ENCODE measurements around the gene VDAC1.
"Not testable (repeated sequence)": the region's sequence is repeated elsewhere in the genome, so short reads cannot be mapped to it uniquely, and the experiment has no call there.

The VDAC1 gene

GRCh38 chr5:133995341-133995740, 9.4 kb downstream of the VDAC1 start:
- DNase-seq (ENCODE audit: low spot score) = no peak

DNA sequence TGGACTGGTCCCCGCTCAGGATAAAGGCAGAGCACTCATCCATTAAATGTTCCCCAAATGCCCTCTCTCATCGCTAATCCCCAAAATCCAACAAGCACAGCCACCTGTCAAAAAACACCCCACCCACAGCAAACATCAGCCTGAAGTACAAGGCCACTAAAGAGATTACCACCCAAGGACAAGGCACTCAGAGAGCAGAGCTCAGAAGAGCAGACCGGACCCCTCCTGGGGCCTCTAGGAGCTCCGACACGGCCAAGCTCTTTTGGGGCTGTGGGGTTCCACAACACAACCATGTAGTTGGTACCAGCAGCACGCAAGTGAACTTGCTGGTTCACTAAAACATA, 9.8 kb downstream of the VDAC1 start:
- no peak for DNase-seq (ENCODE audit: low spot score)

GRCh38 chr5:133994297-133994989, 10.3 kb downstream of the VDAC1 start:
- DNase-seq (ENCODE audit: low spot score) = no peak

- DNase-seq (ENCODE audit: low spot score) = no peak
Measured at GRCh38 chr5:133993185-133993936, 11.4 kb downstream of the VDAC1 start.

DNA sequence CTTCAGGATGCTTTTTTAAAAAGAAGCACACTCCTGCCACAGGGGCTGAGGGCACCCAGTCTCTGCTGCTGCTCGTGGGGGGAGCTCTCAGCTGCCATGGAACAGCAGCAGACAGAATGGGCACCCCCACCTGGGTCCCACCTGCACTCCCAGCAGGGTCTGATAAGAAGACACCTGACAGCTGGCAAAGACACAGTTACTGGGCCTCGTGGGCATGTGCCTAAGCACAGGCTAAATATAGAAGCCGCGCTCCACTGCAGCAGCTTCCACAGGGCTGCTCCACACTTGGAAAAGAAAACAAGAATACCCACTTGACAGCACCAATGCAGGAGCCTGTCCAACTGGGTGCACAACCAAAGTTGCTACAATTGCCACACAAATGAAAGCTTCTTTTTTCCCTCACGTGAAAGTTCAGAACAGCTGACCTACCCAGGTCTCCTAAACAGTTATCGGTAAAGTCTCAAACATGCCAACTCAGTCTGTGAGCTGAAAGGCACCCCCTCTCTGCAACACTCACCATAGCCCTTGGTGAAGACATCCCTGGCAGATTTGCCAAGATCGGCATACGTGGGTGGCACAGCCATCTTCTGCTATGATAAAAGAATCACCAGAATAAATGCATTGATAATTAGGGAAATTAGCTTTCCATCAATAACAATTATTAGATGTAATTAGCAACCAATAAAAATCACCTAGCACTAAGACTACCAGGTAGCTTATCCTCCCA, 12.2 kb downstream of the VDAC1 start:
- DNase-seq (ENCODE audit: low spot score) = no peak

GRCh38 chr5:133991171-133991910, 13.4 kb downstream of the VDAC1 start:
- DNase-seq (ENCODE audit: low spot score) = no peak

GRCh38 chr5:133990396-133990795, 14.4 kb downstream of the VDAC1 start:
- no peak for DNase-seq (ENCODE audit: low spot score)

DNA sequence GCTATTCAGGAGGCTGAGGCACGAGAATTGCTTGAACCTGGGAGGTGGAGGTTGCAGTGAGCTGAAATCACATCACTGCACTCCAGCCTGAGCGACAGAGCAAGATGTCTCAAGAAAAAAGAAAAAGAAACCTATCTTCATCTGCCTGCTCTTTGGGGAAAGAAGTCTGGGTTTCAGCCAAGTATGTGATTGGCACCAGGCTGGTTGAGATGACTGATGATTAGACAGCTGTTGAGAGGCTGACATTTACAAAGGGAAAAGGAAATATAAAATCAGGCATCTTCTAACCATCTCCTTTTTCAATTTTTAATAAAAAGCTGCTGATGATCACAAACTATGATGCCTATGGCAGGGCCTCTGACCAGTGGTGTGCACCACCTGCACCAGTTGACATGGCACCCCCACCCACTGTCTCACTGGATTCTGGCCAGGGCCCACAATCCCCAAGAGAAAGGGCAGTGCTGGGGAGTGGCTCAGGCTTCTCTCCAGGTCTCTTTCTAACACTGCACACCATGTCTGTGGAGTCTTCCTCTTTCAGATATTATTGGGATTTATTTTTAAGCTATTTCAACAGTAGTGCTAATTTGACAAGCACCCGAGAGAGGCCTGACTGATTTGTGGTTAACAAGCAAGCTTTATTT, 19.1 kb downstream of the VDAC1 start:
- DNase-seq (ENCODE audit: low spot score) = no peak

- DNase-seq (ENCODE audit: low spot score) = no peak
Measured at GRCh38 chr5:133983674-133984073, 21.1 kb downstream of the VDAC1 start.

DNA sequence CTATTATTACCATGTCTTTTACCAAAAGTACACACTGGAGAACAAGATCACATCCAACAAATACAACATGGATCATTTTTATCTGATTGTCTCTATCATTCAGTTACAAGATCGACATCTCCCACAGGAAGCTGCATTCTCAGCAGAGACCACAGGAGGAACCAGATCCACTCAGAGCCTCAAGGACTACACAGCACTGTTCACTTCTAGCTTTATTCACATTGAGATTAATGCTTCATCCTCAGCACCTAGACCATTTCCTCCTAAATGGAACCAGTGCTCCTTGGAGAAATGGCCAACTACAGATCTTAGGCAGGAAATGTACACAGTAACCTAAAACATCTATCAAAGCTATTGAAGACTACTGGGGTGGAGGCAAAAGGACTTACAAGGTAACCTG, 23.1 kb downstream of the VDAC1 start:
- no peak for DNase-seq (ENCODE audit: low spot score)

DNA sequence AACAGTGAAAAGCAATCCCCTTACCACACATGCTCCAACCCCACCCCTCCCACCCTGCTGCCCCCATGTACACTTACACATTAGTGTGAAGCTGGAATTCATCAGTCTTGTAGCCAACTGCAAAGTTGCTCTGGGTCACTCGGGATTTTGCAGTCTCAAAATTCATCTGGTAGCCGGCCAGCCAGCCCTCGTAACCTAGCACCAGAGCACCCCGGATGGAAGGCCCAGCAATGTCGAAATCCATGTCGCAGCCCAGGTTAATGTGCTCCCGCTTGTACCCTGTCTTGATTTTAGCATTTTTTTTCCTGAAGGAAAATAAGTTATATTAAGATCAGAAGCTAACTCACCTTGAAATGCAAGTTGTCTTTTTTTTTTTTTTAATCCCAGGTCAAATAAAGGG, 24.1 kb downstream of the VDAC1 start:
- DNase-seq (ENCODE audit: low spot score) = no peak

GRCh38 chr5:133978943-133979342, 25.8 kb downstream of the VDAC1 start:
- no peak for DNase-seq (ENCODE audit: low spot score)

DNA sequence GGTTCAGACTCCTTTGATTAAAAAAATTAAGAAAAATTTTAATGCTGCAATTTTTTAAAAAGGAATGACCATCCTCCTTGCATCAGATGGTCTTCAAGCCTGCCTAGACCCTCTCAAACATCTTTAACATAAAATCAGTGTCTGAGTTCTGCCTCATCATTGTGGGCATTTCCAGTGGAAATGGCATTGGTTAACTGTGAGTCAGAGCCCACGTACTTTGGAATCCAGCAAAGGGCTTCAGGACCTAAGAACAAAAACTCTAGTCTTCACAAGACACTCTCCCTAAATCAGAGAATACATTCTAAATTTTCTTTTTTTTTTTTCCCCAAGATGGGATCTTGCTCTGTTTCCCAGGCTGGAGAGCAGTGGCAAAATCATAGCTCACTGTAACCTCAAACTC, 26.9 kb downstream of the VDAC1 start:
- DNase-seq (ENCODE audit: low spot score) = no peak

GRCh38 chr5:133977161-133977787, 27.5 kb downstream of the VDAC1 start:
- no peak for DNase-seq (ENCODE audit: low spot score)

DNA sequence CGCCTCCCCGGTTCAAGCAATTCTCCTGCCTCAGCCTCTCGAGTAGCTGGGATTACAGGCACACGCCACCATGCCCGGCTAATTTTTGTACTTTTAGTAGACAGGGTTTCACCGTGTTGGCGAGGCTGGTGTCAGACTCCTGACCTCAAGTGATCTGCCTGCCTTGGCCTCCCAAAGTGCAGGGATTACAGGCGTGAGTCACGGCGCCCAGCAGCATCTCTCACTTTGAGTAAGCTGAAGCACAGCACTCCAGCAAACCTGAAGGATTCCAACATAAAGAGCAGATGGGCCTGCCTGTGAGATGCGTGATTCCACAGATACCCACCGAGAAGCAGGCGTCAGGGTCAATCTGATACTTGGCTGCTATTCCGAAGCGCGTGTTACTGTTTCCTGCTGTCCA, 29.2 kb downstream of the VDAC1 start:
- not testable (repeated sequence) for DNase-seq (ENCODE audit: low spot score)

- no peak for DNase-seq (ENCODE audit: low spot score)
Measured at GRCh38 chr5:133974142-133974541, 30.6 kb downstream of the VDAC1 start.

GRCh38 chr5:133970325-133970909, 34.4 kb downstream of the VDAC1 start:
- DNase-seq (ENCODE audit: low spot score) = no peak

GRCh38 chr5:133969654-133970324, 35.0 kb downstream of the VDAC1 start:
- DNase-seq (ENCODE audit: low spot score) = peak; percentile 47

- peak; percentile 75 for DNase-seq (ENCODE audit: low spot score)
Measured at GRCh38 chr5:133968204-133968980, 36.4 kb downstream of the VDAC1 start, which contains the start of gene C5orf15. TSS of gene C5orf15 (minus strand) at chr5:133968625. CDS start at chr5:133968584, 41 bp downstream.
